Colonic mucosa (tissue), 4 donors: ENCODE results near the gene GPR162. TPM values are rescaled to one million over a fixed set of nuclear protein-coding genes. Genes with fewer than 3 reads are reported as not detected.
A peak's percentile ranks its signal among the peaks of the same experiment; 100 is the strongest.

Source experiments
- DNase-seq: peaks from one replicate; pipeline ENCODE4 v3.0.0-alpha.2; 2020
- H3K27ac ChIP-seq: fragments of 200-600 bp; one replicate; pipeline ENCODE4 v1.8.0; 2021
- H3K27me3 ChIP-seq: fragments of 200-600 bp; one replicate; pipeline ENCODE4 v1.8.0; 2021
- H3K36me3 ChIP-seq: fragments of 200-600 bp; one replicate; pipeline ENCODE4 v1.8.0; 2021
- H3K4me1 ChIP-seq: fragments of 200-600 bp; one replicate; pipeline ENCODE4 v1.8.0; 2021; ENCODE audit warnings: mild to moderate bottlenecking
- H3K4me3 ChIP-seq: fragments of 200-600 bp; one replicate; pipeline ENCODE4 v1.8.0; 2021
- H3K9ac ChIP-seq, 2 donors: one replicate each; pipeline ENCODE4 v1.7.0; 2013; ENCODE audit warnings: control low read depth in 2 of 2, low read depth in 2 of 2, low read length in 2 of 2
- H3K9me3 ChIP-seq: fragments of 200-600 bp; one replicate; pipeline ENCODE4 v1.8.0; 2021
- intact Hi-C: fragments of 100-400 bp; cut with DNase I; formaldehyde crosslinking; loops from one replicate; pipeline ENCODE4 v1.14.1; 2022
- total RNA-seq, 2 donors: library from RNA; stranded (reverse); fragmentation: NEBNext Ultra II Directional in 1 of 2; extraction: Animal tissue kit (Norgen Biotek cat#: 25700) in 1 of 2; gene quantifications; one replicate each; pipeline ENCODE4 v1.2.1, GENCODE V29; 2021
- TF ChIP-seq, protein P1 (sequence below): fragments of 200-600 bp; IDR thresholded peaks from one replicate; pipeline ENCODE4 v1.8.0; 2022; ENCODE audit warnings: antibody characterized with exemption, mild to moderate bottlenecking
- donor health status: healthy.
- donor health status: DM: no; HTN: no; CAD: no.
- donor health status: DM: no; HTN: no; CAD: no.

GPR162 gene
- total RNA-seq, 2 donors from 2014 or later, result 1.9 to 2.7 TPM

DNA sequence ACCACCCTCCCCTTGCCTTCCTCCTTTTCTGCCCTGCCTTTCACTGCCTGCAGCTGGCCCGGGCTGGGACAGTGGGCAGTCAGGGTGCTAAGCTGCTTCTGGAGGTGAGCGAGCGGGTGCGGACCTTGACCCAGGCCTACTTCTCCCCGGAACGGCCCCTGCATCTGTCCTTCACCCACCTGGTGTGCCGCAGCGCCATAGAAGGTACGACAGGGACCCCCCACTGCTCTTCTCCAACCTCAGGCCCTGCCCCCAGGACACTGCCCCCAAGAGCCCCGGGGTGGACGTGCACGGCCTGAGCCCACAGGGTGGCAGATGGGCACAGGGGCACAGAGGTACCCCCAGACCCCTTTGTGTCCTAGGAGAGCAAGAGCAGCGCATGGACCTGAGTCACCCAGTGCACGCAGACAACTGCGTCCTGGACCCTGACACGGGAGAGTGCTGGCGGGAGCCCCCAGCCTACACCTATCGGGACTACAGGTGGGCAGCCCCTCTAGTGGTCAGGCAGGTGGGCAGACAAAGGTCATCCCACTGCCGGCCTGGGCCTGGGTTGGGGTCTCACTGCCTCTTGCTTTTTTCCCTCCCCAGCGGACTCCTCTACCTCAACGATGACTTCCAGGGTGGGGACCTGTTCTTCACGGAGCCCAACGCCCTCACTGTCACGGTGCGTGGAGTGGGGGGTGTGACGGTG, 15.9 kb downstream of the GPR162 start:
- intact Hi-C loops, result no loop called here
- Histone ChIP-seq H3K27me3 (no peaks in the 10 kb centered on the region), H3K4me3 (no peak overlapping the region), H3K4me1 (no peaks in the 10 kb centered on the region), H3K36me3 (no peaks in the 10 kb centered on the region), H3K9ac (no peak overlapping the region), H3K9me3 (no peaks in the 10 kb centered on the region), H3K27ac (no peak overlapping the region)
- no peak for DNase-seq
- TF ChIP-seq, protein P1, sequence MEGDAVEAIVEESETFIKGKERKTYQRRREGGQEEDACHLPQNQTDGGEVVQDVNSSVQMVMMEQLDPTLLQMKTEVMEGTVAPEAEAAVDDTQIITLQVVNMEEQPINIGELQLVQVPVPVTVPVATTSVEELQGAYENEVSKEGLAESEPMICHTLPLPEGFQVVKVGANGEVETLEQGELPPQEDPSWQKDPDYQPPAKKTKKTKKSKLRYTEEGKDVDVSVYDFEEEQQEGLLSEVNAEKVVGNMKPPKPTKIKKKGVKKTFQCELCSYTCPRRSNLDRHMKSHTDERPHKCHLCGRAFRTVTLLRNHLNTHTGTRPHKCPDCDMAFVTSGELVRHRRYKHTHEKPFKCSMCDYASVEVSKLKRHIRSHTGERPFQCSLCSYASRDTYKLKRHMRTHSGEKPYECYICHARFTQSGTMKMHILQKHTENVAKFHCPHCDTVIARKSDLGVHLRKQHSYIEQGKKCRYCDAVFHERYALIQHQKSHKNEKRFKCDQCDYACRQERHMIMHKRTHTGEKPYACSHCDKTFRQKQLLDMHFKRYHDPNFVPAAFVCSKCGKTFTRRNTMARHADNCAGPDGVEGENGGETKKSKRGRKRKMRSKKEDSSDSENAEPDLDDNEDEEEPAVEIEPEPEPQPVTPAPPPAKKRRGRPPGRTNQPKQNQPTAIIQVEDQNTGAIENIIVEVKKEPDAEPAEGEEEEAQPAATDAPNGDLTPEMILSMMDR, result no peak

DNA sequence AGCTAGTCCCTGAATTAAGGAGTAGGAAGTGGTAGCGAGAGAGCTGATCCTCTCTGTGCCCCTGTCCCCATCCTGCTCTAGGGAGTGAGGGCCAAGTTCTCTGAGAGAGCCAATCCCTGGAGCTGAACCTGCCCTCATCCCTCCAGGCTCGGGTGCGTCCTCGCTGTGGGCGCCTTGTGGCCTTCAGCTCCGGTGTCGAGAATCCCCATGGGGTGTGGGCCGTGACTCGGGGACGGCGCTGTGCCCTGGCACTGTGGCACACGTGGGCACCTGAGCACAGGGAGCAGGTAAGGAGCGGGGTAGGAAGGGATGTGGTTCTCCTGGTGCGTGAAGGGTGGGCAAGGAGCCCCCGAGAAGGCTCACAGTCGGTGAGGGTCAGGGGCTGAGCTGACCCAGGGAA, 17.2 kb downstream of the GPR162 start:
- Histone ChIP-seq H3K27ac (no peak overlapping the region), H3K4me3 (no peak overlapping the region), H3K27me3 (no peaks in the 10 kb centered on the region), H3K4me1 (no peaks in the 10 kb centered on the region), H3K9me3 (no peaks in the 10 kb centered on the region), H3K36me3 (no peaks in the 10 kb centered on the region), H3K9ac (no peak overlapping the region)
- TF ChIP-seq, protein P1, result no peak
- intact Hi-C loops, result no loop called here
- DNase-seq, result no peak

DNA sequence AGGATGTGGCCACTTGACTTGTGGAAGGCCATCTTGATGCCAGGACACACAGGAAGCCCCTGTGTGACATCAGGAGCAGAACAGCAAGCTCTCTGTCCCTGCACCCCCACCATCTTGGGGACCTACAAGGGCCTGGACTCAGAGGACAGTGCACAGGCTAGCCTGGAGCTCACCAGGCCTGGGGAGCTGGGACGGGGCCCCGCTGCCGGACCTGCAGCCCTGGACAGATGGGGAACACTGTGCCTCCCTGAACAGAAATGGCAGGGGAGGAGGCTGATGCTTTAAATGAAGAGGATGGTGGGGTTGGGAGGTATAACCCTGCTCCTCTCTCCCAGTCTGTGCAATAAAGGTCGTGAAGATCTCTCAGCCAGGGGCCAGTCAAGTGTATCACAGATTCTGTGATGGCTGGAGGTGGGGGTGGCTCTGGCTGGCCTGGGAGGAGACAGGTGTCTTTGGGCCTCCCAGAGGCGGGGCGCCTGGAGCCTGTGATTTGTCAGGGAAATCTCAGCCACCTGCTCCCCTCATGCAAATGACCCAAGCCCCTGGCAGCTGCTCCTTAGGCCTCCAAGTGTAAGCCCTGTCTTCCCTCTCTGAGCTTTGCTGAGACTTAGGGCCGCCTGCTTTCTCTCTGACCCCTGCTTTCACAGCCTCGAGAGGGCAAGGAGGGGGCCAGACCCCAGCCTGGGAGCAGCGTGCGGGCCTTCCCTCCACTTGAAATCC, 18.0 kb downstream of the GPR162 start:
- H3K4me3 ChIP-seq, result no peak overlapping the region
- H3K9ac ChIP-seq, result peak overlapping the region in 1 of 2 donors; percentile 24
- H3K9me3 ChIP-seq, result no peaks in the 10 kb centered on the region
- TF ChIP-seq, protein P1, result no peak
- no peaks in the 10 kb centered on the region for H3K36me3 ChIP-seq
- no peaks in the 10 kb centered on the region for H3K27me3 ChIP-seq
- no peaks in the 10 kb centered on the region for H3K4me1 ChIP-seq
- intact Hi-C loops, result no loop called here
- no peak for DNase-seq
- H3K27ac ChIP-seq, result no peak overlapping the region

DNA sequence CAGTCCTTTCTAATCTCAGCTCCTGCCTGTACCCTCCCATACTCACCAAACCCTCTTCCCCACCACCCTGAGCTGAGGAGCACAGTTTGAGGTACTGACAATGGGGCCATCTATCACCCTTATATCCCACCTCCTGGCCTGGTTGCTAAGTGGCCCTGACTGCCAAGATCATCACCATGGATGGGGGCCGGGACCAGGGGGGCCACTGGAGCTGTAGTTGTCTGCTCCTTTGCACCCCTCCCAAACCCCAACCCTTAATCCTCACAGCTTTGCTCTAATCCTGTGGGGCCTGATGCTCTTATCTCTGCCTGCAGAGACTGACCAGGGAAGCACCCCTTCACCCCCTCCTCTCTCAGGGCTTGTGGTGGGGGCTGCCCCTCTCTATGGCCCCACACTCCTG, 18.7 kb downstream of the GPR162 start:
- no peak overlapping the region for H3K4me3 ChIP-seq
- H3K27me3 ChIP-seq, result no peaks in the 10 kb centered on the region
- H3K9ac ChIP-seq, result peak overlapping the region in 1 of 2 donors; percentile 24
- H3K36me3 ChIP-seq, result no peaks in the 10 kb centered on the region
- TF ChIP-seq, protein P1, result no peak
- H3K4me1 ChIP-seq, result no peaks in the 10 kb centered on the region
- intact Hi-C loops, result no loop called here
- H3K27ac ChIP-seq, result no peak overlapping the region
- no peaks in the 10 kb centered on the region for H3K9me3 ChIP-seq
- no peak for DNase-seq

DNA sequence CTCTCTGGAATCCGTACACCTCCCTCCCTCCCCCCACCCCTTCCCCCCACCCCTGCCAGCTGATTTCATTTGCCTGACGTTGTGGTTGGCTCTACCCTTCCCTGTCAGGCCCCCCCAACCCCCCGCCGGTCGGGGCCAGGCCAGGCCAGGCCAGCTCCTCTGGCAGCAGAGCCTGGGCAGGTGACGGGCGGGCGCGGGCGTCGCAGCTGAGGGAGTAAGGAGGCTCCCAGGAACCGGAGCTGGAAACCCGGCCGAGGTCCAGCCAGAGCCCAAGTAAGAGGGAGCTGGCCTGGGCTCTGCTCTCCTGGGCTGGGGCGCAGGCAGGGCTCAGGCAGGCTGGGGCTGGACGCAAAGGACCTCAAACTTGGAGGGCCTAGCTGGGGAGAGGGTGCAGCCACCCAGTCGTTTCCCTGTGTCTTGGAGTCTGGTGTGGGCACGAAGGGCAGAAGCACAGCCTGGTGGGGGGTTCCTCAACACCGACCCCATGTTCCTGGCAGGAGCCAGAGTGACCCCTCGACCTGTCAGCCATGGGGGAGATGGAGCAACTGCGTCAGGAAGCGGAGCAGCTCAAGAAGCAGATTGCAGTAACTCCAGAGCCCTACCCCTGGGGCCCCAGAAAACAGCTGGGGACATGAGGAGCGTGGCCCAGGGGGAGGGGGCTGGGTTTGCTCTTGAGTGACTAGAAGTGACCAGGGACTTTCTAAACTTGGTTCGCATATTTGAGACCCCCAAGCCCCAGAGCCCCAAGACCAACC, 19.3 kb downstream of the GPR162 start, which contains the start of gene GNB3:
Gene GNB3 (plus strand): TSS at position 165 of the 755 bp plus-strand sequence. CDS start 363 bp downstream, at position 528.
- TF ChIP-seq, protein P1, result no peak
- Histone ChIP-seq H3K36me3 (no peaks in the 10 kb centered on the region), H3K9me3 (no peaks in the 10 kb centered on the region), H3K27ac (no peak within 1 kb of the TSS), H3K27me3 (no peaks in the 10 kb centered on the region), H3K9ac (peak within 1 kb of the TSS in 1 of 2 donors; percentile 24), H3K4me3 (no peak within 1 kb of the TSS), H3K4me1 (no peaks in the 10 kb centered on the region)
- intact Hi-C loops, result no loop called here
- DNase-seq, result no peak
